ENCODE measurements around the gene RIN2.

RIN2 gene, protein sequence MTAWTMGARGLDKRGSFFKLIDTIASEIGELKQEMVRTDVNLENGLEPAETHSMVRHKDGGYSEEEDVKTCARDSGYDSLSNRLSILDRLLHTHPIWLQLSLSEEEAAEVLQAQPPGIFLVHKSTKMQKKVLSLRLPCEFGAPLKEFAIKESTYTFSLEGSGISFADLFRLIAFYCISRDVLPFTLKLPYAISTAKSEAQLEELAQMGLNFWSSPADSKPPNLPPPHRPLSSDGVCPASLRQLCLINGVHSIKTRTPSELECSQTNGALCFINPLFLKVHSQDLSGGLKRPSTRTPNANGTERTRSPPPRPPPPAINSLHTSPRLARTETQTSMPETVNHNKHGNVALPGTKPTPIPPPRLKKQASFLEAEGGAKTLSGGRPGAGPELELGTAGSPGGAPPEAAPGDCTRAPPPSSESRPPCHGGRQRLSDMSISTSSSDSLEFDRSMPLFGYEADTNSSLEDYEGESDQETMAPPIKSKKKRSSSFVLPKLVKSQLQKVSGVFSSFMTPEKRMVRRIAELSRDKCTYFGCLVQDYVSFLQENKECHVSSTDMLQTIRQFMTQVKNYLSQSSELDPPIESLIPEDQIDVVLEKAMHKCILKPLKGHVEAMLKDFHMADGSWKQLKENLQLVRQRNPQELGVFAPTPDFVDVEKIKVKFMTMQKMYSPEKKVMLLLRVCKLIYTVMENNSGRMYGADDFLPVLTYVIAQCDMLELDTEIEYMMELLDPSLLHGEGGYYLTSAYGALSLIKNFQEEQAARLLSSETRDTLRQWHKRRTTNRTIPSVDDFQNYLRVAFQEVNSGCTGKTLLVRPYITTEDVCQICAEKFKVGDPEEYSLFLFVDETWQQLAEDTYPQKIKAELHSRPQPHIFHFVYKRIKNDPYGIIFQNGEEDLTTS

DNA sequence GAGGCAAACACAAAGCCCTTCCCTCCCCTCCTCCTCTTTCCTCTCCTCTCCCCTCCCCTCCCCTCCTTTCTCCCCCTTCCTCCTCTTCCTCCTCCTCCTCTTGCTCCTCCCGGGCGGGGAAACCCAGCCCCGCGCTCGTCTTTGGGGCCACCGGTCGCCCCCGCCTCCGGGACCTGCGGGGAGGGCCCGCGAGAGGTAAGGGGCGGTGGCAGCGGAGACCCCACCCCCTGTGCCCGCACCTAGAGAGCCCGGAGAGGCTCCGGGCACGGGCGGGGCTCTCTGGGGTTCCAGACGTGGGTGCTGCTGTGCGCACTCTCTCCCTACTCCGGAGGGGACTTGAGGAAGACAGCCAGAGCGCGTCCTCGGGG is at the start of gene RIN2:
RIN2 (plus strand) TSS at position 126 of the 368 bp plus-strand sequence. CDS start 131,344 bp downstream, outside the sequence.
- TF ChIP-seq, protein P1, sequence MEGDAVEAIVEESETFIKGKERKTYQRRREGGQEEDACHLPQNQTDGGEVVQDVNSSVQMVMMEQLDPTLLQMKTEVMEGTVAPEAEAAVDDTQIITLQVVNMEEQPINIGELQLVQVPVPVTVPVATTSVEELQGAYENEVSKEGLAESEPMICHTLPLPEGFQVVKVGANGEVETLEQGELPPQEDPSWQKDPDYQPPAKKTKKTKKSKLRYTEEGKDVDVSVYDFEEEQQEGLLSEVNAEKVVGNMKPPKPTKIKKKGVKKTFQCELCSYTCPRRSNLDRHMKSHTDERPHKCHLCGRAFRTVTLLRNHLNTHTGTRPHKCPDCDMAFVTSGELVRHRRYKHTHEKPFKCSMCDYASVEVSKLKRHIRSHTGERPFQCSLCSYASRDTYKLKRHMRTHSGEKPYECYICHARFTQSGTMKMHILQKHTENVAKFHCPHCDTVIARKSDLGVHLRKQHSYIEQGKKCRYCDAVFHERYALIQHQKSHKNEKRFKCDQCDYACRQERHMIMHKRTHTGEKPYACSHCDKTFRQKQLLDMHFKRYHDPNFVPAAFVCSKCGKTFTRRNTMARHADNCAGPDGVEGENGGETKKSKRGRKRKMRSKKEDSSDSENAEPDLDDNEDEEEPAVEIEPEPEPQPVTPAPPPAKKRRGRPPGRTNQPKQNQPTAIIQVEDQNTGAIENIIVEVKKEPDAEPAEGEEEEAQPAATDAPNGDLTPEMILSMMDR (conservative IDR thresholded peaks at IDR 0.05; ENCODE audit: low read depth, low read length), result no peak
- no peaks in the 10 kb centered on the region for H3K27me3 ChIP-seq (ENCODE audit: insufficient read depth, low read depth)
- H4K20me1 ChIP-seq (ENCODE audit: insufficient read depth), result no peaks in the 10 kb centered on the region
- H3K4me1 ChIP-seq (ENCODE audit: low read depth, poor library complexity, severe bottlenecking), result peaks cover 36% of the 10 kb centered on the region
- H2AFZ ChIP-seq (ENCODE audit: low read depth), result peak within 1 kb of the TSS; percentile 96
- H3K9ac ChIP-seq, result peak within 1 kb of the TSS; percentile 66
- H3K4me2 ChIP-seq, result peak within 1 kb of the TSS; percentile 78
- H3K36me3 ChIP-seq (ENCODE audit: insufficient read depth), result no peaks in the 10 kb centered on the region
- no peak within 1 kb of the TSS for H3K4me3 ChIP-seq (IDR thresholded peaks at IDR 0.05; ENCODE audit: insufficient read depth, low read depth, low read length)
- peak within 1 kb of the TSS; percentile 22 for H3K27ac ChIP-seq
- no peaks in the 10 kb centered on the region for H3K79me2 ChIP-seq (ENCODE audit: insufficient read depth, low read depth)

DNA sequence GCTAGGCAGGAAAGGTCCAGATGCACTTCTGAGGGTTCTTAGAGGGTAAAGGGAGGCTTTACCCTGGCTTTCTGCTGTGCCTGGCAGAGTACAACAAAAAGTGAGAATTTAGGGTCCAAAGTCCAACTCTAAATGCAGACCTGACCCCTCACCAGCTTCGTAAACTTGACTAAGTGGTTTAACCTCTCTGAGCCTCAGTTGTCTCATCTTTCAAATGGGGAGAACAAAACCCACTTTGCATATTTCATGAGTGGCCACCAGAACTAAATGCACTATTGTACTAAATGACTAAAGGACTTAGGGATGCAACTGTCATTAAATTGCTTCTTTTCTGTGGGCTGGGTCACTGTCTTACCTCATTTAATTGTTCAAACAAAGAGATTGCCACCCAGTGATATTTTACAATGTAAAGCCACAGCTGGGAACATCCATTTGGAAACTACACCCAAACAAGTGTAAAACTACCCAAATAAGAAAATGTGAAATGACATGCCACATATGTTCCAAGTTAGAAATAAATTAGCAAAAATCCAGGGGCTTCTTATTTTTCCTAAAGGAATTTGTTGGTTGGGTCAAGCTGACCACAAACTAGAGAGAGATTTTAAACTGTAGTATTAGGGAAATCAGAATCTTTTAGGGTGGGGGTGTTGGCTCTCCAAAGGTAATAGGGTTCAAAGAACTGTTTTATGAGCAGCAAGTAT is 48.3 kb upstream of the RIN2 start:
- Histone ChIP-seq H3K4me1 (ENCODE audit: low read depth, poor library complexity, severe bottlenecking) (peaks cover 15% of the 10 kb centered on the region), H3K36me3 (ENCODE audit: insufficient read depth) (no peaks in the 10 kb centered on the region), H3K4me2 (no peak overlapping the region), H3K9ac (no peak overlapping the region), H3K4me3 (IDR thresholded peaks at IDR 0.05; ENCODE audit: insufficient read depth, low read depth, low read length) (no peak overlapping the region), H4K20me1 (ENCODE audit: insufficient read depth) (no peaks in the 10 kb centered on the region), H2AFZ (ENCODE audit: low read depth) (no peak overlapping the region), H3K27ac (no peak overlapping the region), H3K79me2 (ENCODE audit: insufficient read depth, low read depth) (no peaks in the 10 kb centered on the region), H3K27me3 (ENCODE audit: insufficient read depth, low read depth) (no peaks in the 10 kb centered on the region)
- TF ChIP-seq, protein P1 (conservative IDR thresholded peaks at IDR 0.05; ENCODE audit: low read depth, low read length), result no peak

DNA sequence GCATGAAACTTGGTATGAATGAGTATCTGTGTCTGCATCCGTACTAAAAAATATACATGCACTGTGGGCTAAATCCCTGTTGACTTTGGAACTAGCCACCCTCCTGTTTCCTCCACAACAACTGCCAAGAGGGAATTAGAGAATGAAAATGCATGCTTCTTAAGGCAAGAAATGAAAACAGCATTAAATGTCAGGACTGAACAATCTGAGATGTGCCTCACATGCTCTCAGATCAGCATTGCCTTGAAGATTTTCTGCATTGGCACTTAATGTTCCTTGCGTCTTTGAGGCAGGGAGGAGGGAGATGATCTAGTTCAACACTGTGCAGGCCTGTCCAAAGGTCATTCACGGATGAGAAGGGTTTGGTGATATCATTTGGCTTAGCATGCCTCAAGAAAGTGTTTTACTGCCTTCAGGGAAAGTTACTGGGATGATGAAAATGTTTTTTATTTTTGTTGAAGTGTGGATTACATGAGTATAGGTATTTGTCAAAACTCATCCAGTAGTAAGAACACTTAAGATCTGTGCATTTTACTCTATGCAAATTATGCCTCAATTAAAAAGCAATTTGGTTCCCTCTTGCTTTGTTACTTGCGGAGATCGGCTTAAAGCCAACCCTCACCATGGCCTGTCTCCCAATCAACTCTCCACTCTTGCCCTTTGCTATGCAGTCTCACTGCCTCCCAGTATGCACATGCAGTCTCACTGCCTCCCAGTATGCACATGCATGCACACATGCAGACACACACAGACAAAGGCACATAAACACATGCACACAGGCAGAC is 47.5 kb upstream of the RIN2 start:
- Histone ChIP-seq H3K4me2 (no peak overlapping the region), H3K4me1 (ENCODE audit: low read depth, poor library complexity, severe bottlenecking) (peaks cover 15% of the 10 kb centered on the region), H3K27me3 (ENCODE audit: insufficient read depth, low read depth) (no peaks in the 10 kb centered on the region), H3K4me3 (IDR thresholded peaks at IDR 0.05; ENCODE audit: insufficient read depth, low read depth, low read length) (no peak overlapping the region), H3K27ac (no peak overlapping the region), H4K20me1 (ENCODE audit: insufficient read depth) (no peaks in the 10 kb centered on the region), H3K36me3 (ENCODE audit: insufficient read depth) (no peaks in the 10 kb centered on the region), H2AFZ (ENCODE audit: low read depth) (no peak overlapping the region), H3K79me2 (ENCODE audit: insufficient read depth, low read depth) (no peaks in the 10 kb centered on the region), H3K9ac (no peak overlapping the region)
- TF ChIP-seq, protein P1 (conservative IDR thresholded peaks at IDR 0.05; ENCODE audit: low read depth, low read length), result no peak

DNA sequence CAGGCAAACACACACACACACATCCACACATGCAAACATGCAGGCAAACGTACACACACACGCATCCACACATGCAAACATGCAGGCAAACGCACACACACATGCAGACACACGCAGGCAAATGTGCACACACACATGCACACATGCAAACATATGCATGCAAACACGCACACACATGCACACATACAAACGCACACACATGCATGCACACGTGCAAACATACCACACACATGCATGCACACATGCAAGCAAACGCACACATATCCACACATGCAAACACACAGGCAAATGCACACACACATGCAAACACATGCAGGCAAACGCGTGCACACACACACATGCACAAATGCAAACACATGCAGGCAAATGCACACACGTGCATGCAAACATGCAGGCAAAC is 46.9 kb upstream of the RIN2 start:
- TF ChIP-seq, protein P1 (conservative IDR thresholded peaks at IDR 0.05; ENCODE audit: low read depth, low read length), result no peak
- no peaks in the 10 kb centered on the region for H3K36me3 ChIP-seq (ENCODE audit: insufficient read depth)
- H3K4me2 ChIP-seq, result no peak overlapping the region
- no peak overlapping the region for H3K27ac ChIP-seq
- H3K79me2 ChIP-seq (ENCODE audit: insufficient read depth, low read depth), result no peaks in the 10 kb centered on the region
- H2AFZ ChIP-seq (ENCODE audit: low read depth), result no peak overlapping the region
- no peak overlapping the region for H3K9ac ChIP-seq
- H3K27me3 ChIP-seq (ENCODE audit: insufficient read depth, low read depth), result no peaks in the 10 kb centered on the region
- no peaks in the 10 kb centered on the region for H4K20me1 ChIP-seq (ENCODE audit: insufficient read depth)
- H3K4me1 ChIP-seq (ENCODE audit: low read depth, poor library complexity, severe bottlenecking), result peaks cover 15% of the 10 kb centered on the region
- H3K4me3 ChIP-seq (IDR thresholded peaks at IDR 0.05; ENCODE audit: insufficient read depth, low read depth, low read length), result no peak overlapping the region

All from KMS-11 (cell line).